Activated naive CD8-positive, alpha-beta T cell treated with anti-CD3 and anti-CD28 coated beads for 36 hours (primary cell): ENCODE measurements around the gene HDAC3. TPM values are rescaled to one million over a fixed set of nuclear protein-coding genes. Genes with fewer than 3 reads are reported as not detected.
"Not testable (repeated sequence)": the region's sequence is repeated elsewhere in the genome, so short reads cannot be mapped to it uniquely, and the experiment has no call there.

Experiments
- DNase-seq: peaks from one replicate; pipeline ENCODE4 v3.0.0; 2021
- H3K27ac Mint-ChIP-seq: one replicate; pipeline ENCODE4 v1.8.0; 2022; ENCODE audit warnings: mild to moderate bottlenecking, moderate library complexity, mixed read lengths
- H3K27me3 Mint-ChIP-seq: one replicate; pipeline ENCODE4 v1.8.0; 2022; ENCODE audit warnings: mild to moderate bottlenecking, mixed read lengths
- H3K36me3 Mint-ChIP-seq: one replicate; pipeline ENCODE4 v1.8.0; 2021; ENCODE audit warnings: mild to moderate bottlenecking, mixed read lengths
- H3K4me1 Mint-ChIP-seq: one replicate; pipeline ENCODE4 v1.8.0; 2021; ENCODE audit warnings: mixed read lengths
- H3K4me3 Mint-ChIP-seq: one replicate; pipeline ENCODE4 v1.8.0; 2022; ENCODE audit warnings: mild to moderate bottlenecking, moderate library complexity, mixed read lengths
- H3K9me3 Mint-ChIP-seq: one replicate; pipeline ENCODE4 v1.8.0; 2022; ENCODE audit warnings: mixed read lengths
- total RNA-seq, 2 experiments: library from RNA; stranded (reverse); gene quantifications; one replicate each; pipeline ENCODE4 v1.2.3, GENCODE V29; 2021

Gene HDAC3
- total RNA-seq, 2 experiments from 2014 or later = 83.4 to 84.6 TPM

DNA sequence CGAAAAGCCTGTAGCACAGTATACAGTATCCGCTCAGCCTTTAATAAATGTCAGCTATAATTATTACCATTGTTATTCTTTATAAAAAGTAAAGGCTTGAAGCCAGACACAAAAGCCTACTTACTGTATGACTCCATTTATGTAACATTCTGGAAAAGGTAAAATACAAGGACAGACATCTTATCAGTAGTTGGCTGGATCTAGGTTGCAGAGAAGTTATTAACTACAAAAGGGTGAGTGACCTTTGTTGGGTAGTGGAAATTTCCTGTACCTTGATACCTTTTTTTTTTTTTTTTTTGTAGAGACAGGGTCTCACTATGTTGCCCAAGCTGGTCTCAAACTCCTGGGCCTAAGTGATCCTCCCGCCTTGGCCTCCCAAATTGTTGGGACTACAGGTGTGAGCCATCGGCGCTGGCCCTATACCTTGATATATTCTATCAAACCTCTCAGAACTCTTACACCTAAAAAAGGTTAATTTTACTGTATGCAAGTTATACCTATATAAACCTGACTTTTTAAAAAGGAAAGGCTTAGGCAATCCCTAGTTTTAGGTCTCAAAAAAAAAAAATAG, 6.0 kb downstream of the HDAC3 start:
- H3K36me3 Mint-ChIP-seq = peaks cover 17% of the 10 kb centered on the region
- no peak for DNase-seq
- H3K9me3 Mint-ChIP-seq = no peaks in the 10 kb centered on the region
- no peaks in the 10 kb centered on the region for H3K27me3 Mint-ChIP-seq
- no peak overlapping the region for H3K4me3 Mint-ChIP-seq
- no peak overlapping the region for H3K27ac Mint-ChIP-seq
- H3K4me1 Mint-ChIP-seq = peaks cover 25% of the 10 kb centered on the region

DNA sequence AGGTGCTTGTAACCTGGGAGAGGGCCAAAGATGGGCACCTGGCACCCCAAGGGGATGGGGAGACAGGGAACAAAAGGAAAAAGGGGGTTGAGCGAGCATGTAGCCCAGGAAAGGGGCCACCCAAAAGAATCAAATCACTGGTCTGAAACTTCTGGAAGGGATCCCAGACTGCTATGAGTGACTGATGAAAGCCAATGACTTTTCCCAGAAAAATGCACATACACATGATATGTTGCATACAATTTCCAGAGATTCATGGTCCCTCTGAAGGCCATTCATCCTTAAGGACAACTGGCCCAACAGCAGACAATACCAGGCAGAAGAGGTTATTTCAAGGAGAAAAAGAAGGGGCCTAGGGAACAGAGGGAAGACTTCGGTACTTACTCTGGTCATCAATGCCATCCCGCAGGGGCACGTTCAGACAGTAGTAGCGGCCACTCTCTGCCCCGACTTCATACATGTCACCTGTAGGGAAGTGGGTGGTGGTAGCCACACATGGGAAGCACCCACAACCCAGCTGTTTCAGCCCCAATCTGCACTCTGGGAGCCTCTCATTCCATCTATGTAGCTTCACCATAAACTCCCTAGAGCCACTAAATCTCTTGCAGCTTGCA, 8.4 kb downstream of the HDAC3 start:
- Mint-ChIP-seq H3K9me3 (no peaks in the 10 kb centered on the region), H3K4me1 (peaks cover 15% of the 10 kb centered on the region), H3K4me3 (no peak overlapping the region), H3K27ac (no peak overlapping the region), H3K27me3 (no peaks in the 10 kb centered on the region), H3K36me3 (peaks cover 16% of the 10 kb centered on the region)
- no peak for DNase-seq

DNA sequence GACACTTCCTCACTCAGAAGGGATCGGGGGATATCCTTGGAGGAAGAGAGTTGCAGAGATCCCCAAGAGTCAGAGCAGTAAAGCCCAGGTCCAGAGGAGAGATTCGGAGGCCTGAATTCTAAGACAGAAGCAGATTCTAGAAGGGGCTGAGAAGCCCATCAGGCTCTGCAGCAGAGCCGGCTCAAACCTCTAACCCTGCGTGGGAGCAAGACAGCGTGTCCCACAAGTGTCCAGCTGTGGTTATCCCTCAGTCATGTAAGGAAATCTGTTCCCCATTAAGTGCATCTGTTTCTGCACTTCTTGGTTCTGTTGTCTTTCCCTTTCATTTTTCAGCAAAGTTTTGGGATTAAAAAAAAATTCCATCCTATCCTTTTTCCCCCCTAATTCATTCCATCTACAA, 13.0 kb downstream of the HDAC3 start:
- H3K4me3 Mint-ChIP-seq = no peak overlapping the region
- H3K27me3 Mint-ChIP-seq = no peaks in the 10 kb centered on the region
- peaks cover 25% of the 10 kb centered on the region for H3K4me1 Mint-ChIP-seq
- H3K27ac Mint-ChIP-seq = peak overlapping the region; percentile 77
- H3K36me3 Mint-ChIP-seq = peaks cover 28% of the 10 kb centered on the region
- no peaks in the 10 kb centered on the region for H3K9me3 Mint-ChIP-seq
- no peak for DNase-seq

DNA sequence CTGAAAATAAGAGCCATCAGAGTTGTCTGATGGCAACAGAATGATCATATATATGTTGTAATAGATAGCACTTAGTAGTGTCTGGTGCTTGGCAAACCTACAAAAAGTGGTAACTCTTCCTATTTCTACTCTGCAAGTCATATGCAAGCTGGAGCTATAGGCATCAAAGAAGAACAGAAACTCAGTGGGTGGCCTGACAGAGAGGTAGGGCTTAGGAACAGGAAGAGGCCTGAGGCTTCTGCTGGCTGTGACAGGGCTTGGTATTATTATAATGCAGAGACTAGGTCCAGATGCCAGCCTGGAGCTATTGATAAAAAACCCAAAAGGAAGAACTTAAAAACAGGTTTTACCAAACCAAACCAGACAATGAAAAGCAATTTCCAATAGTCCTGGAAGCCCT, 13.5 kb downstream of the HDAC3 start:
- Mint-ChIP-seq H3K36me3 (peaks cover 30% of the 10 kb centered on the region), H3K27ac (peak overlapping the region; percentile 77), H3K9me3 (no peaks in the 10 kb centered on the region), H3K4me1 (peaks cover 25% of the 10 kb centered on the region), H3K4me3 (peak overlapping the region; percentile 22), H3K27me3 (no peaks in the 10 kb centered on the region)
- DNase-seq = no peak

DNA sequence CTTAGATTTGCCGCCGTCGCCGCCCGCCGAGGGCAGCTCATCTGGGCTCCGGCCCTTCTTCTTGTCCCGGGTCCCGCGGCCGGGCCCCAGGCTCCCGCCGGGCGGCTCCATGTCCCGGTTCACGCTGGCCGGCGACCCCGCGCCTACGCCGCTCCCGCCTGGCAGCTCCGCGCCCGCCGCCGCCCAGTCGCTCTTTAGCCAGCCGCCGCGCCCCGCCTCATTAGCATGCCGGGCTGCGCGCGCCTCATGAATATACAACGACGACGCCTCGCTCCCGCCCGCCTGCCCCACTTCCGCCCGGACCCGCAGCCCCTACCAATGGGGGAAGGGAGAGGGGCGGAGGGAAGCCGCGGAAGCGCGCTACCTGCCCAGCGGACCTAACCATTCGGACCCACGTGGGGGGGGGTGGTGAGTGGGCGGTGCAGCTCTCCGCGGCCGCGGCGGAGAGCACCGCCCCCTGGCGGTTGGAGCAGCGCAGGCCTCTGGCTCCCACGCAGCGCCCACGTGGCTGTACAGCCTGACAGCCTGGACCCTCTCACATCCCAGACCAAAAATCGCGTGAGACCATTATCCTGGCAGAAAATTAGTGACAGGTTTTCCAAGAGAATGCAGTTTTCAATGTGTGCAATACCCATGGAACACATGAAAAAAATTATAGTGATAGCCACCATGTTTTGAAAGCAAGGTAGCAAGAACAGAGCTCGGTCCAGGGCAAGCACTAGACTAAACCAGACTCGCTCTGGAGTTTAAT, 17.7 kb downstream of the HDAC3 start, which contains the start of gene DIAPH1:
DIAPH1 (minus strand) TSS at position 197 of the 751 bp plus-strand sequence; CDS start at position 111, 86 bp downstream.
- Mint-ChIP-seq H3K36me3 (peaks cover 54% of the 10 kb centered on the region), H3K4me1 (peaks cover 51% of the 10 kb centered on the region), H3K9me3 (peaks cover 2% of the 10 kb centered on the region), H3K27me3 (no peaks in the 10 kb centered on the region), H3K4me3 (peak within 1 kb of the TSS; percentile 97), H3K27ac (peak within 1 kb of the TSS; percentile 97)
- DNase-seq = peak; percentile 99

DNA sequence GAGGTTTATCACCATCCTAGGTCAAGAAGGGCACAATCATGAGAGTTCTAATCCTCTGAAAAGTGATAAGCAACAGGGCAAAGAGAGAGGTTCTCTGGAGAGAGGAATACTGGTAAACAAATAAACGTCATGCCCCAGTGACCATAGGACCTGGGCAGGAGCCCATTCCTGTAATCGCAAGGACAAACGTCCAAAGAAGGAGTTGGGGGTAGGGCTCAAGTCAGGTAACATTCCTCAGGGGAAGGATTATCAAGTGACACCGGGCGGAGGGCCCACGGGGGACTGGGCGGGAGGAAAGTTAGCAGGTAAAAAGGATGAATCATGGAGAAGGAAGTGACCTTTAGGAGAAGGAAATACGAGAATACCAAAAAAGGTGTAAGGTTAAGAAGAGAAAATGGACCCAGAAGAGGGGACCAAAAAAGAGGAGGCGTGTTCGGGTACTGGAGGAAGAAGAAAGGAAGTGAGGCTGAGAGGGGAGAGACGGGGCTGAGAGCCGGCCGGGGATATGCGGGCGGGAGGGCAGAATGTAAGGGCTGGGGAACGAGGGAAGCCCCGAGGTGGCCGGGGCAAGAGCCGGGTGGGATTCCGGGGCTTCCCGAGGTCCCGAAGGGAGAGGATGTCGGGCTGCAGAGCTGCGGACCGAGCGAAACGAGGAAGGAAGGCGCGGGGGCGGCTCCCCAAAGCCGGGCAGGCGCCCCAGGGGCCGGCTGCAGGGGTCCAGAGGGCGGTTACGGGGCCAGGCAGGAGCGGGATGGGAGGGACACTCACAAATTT, 18.4 kb downstream of the HDAC3 start:
- H3K4me1 Mint-ChIP-seq = peaks cover 50% of the 10 kb centered on the region
- H3K9me3 Mint-ChIP-seq = peaks cover 2% of the 10 kb centered on the region
- no peaks in the 10 kb centered on the region for H3K27me3 Mint-ChIP-seq
- peaks cover 52% of the 10 kb centered on the region for H3K36me3 Mint-ChIP-seq
- peak overlapping the region; percentile 97 for H3K27ac Mint-ChIP-seq
- DNase-seq = peak; percentile 62
- H3K4me3 Mint-ChIP-seq = peak overlapping the region; percentile 97

DNA sequence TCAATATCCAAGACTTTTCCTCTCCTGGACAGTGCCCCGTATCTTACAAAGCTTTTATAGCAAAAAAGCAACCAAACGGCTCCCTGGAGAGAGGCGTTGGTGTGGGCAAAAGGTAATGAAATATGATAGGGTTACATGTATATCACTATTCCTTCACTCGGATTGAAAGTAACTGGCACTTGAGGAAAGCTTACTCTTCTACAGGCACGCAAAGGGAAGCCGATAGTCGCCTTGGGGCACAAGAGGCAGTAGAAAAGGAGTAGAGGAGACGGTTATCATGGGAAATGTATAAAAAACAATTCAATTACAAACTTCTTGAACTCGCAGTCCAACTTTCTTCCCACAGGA, 19.0 kb downstream of the HDAC3 start:
- H3K9me3 Mint-ChIP-seq = peaks cover 2% of the 10 kb centered on the region
- no peaks in the 10 kb centered on the region for H3K27me3 Mint-ChIP-seq
- H3K4me1 Mint-ChIP-seq = peaks cover 50% of the 10 kb centered on the region
- no peak for DNase-seq
- H3K27ac Mint-ChIP-seq = peak overlapping the region; percentile 97
- peaks cover 51% of the 10 kb centered on the region for H3K36me3 Mint-ChIP-seq
- peak overlapping the region; percentile 97 for H3K4me3 Mint-ChIP-seq

DNA sequence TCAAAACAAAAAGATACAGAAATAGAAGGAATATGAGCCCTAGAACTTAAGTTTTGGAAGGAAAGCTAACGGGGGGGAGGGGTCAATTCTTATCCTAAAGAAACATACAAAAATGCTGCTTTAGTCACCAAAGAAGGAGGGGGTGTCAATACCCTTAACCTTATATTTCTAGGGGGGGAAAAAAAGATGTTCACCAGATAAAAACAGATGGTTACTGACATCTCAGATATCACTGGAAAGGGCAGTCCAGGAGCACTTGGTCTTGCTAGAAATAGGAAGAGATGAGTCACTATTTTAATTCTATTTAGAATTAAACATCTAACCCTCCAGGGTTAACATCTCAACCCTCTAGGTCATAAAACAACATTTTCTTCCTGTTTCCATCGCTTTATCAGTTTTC, 19.5 kb downstream of the HDAC3 start:
- peak overlapping the region; percentile 97 for H3K27ac Mint-ChIP-seq
- H3K27me3 Mint-ChIP-seq = no peaks in the 10 kb centered on the region
- DNase-seq = no peak
- peaks cover 54% of the 10 kb centered on the region for H3K36me3 Mint-ChIP-seq
- H3K4me3 Mint-ChIP-seq = peak overlapping the region; percentile 97
- H3K4me1 Mint-ChIP-seq = peaks cover 54% of the 10 kb centered on the region
- H3K9me3 Mint-ChIP-seq = peaks cover 2% of the 10 kb centered on the region

DNA sequence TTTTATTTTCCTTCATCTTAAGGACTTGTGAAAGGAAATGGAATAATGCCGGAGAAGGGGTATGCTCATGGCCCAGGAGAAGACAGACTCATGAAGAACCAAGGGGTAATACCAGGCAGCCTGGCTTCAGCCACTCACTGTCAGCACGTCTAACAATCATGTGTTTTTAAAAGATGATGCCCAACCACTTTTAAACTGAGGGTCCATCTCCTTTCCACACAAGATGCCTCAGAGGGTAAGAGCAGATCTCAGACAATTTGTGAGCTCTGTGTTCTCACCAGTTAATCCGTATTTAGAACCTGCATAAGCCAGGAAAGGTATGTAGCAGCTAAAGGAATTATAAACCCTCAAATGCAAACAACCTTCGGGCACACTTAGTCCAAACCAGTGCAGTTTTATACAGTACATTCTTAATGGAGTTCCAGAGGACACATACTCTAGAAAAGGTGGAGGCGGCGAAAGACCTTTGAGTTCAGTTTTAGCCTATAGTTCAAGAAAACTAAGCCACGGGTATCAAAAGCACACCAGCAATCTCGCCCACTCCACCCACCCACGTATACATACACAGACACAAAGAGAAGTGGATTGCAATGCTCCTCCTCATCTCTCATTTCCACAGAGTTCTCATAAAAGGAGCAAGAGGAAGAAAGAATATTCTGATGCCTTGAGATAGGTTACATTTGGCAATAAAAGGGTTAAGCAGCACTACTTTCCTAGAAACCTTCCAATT, 20.5 kb downstream of the HDAC3 start:
- Mint-ChIP-seq H3K4me1 (peaks cover 57% of the 10 kb centered on the region), H3K9me3 (peaks cover 2% of the 10 kb centered on the region), H3K36me3 (peaks cover 52% of the 10 kb centered on the region), H3K27ac (peak overlapping the region; percentile 97), H3K27me3 (no peaks in the 10 kb centered on the region), H3K4me3 (peak overlapping the region; percentile 97)
- no peak for DNase-seq

DNA sequence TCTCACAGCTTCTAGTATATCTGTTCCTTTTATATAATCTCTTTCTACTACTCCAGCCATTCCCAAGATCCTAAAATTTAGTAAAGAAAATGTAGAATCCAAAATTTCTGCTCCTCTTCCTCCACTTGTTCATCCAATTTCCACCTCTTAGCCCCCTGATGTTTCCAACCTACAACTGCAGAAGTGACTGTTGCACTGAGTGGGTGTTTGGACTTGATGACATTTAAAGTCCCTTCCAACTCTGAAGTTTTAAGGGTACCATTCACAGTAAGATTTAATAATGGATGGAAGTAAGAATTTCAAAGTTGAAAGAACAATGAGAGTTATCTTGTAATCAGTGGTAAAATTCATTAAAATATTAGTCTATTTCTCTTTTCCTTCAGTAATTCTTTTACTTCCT, 23.3 kb downstream of the HDAC3 start:
- peak overlapping the region; percentile 35 for H3K4me3 Mint-ChIP-seq
- H3K4me1 Mint-ChIP-seq = peaks cover 67% of the 10 kb centered on the region
- no peak for DNase-seq
- H3K36me3 Mint-ChIP-seq = peaks cover 61% of the 10 kb centered on the region
- peaks cover 3% of the 10 kb centered on the region for H3K9me3 Mint-ChIP-seq
- H3K27ac Mint-ChIP-seq = peak overlapping the region; percentile 59
- H3K27me3 Mint-ChIP-seq = no peaks in the 10 kb centered on the region

DNA sequence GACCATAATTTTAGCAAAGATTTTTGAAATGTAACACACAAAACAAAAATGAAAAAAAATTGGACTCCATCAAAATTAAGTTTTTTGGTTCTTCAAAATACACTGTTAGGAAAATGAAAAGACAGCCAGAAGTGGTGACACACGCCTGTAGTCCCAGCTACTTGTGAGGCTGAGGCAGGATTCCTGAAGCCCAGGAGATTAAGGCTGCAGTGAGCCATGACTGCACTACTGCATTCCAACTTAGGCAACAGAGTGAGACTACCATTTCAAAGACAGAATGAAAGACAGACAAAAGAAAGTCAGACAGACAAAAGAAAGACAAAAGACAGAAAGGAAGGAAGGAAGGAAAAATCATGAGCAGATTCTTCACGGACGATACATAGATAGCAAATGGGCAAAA, 25.4 kb downstream of the HDAC3 start:
- H3K27me3 Mint-ChIP-seq = no peaks in the 10 kb centered on the region
- H3K9me3 Mint-ChIP-seq = peaks cover 2% of the 10 kb centered on the region
- peak overlapping the region; percentile 28 for H3K27ac Mint-ChIP-seq
- H3K36me3 Mint-ChIP-seq = peaks cover 47% of the 10 kb centered on the region
- H3K4me1 Mint-ChIP-seq = peaks cover 75% of the 10 kb centered on the region
- no peak overlapping the region for H3K4me3 Mint-ChIP-seq
- no peak for DNase-seq

DNA sequence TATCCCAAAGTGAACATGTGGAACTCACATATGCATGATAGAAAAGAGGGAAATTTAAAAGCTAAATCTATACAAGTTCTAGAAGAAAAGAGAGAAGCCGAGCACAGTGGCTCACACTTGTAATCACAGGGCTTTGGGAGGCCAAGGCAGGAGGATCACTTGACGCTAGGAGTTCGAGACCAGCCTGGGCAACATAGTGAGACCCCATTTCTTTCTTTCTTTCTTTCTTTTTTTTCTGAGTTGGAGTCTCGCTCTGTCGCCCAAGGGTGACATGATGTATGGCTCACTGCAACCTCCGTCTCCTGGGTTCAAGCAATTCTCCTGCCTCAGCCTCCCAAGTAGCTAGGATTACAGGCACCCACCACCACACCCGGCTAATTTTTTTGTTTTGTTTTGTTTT, 26.7 kb downstream of the HDAC3 start:
- Mint-ChIP-seq H3K36me3 (peaks cover 42% of the 10 kb centered on the region), H3K27ac (peak overlapping the region; percentile 54), H3K4me1 (peaks cover 77% of the 10 kb centered on the region)
- H3K27me3 Mint-ChIP-seq, H3K4me3 Mint-ChIP-seq, DNase-seq, H3K9me3 Mint-ChIP-seq: not testable (repeated sequence)

DNA sequence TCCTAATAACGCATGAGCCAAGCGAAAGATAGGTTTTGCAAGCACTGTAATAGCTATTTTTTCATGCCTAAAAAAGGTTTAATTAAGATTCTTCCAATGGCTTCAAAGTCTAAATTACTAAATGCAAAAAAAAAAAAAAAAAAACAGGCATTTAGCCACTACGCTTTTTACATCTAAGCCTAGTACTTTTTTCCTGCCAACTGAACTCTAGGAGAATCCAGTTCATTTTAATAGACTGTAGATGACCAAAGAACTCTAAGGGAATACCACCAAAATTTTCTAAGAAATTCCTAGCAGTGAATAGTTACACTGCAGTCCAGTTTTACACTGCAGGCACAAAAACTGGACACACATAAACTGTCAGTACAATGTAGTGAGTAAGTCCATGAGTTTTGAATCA, 27.6 kb downstream of the HDAC3 start:
- no peak for DNase-seq
- Mint-ChIP-seq H3K9me3 (peaks cover 2% of the 10 kb centered on the region), H3K36me3 (peaks cover 45% of the 10 kb centered on the region), H3K27me3 (no peaks in the 10 kb centered on the region), H3K27ac (peak overlapping the region; percentile 20), H3K4me1 (peaks cover 80% of the 10 kb centered on the region), H3K4me3 (no peak overlapping the region)

DNA sequence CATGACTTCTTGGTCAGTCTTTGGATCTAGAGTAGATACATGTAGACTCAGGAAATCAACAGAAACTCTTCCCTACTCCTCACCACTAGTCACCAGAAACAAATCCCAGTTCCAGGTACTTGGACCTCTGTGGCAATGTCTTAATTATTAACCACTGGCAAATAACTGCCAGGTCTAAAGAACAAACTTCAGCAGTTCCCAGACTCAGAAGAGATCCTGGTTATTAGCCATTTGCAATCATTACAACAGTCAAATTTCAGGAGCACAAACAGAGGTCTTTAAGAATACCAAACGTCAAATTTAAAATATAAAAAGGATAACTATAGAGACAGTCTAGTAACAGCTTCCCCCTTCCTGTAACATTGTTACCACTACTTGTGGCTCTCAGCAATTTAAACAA, 28.1 kb downstream of the HDAC3 start:
- DNase-seq = no peak
- Mint-ChIP-seq H3K4me3 (no peak overlapping the region), H3K27ac (peak overlapping the region; percentile 83), H3K27me3 (no peaks in the 10 kb centered on the region), H3K4me1 (peaks cover 82% of the 10 kb centered on the region), H3K9me3 (peaks cover 2% of the 10 kb centered on the region), H3K36me3 (peaks cover 45% of the 10 kb centered on the region)
